DMS 273 treated with DMSO at 0.1 percent for 48 hours (cell line): Measurements from ENCODE around the gene PRRT3.
"Not testable (repeated sequence)": the region's sequence is repeated elsewhere in the genome, so short reads cannot be mapped to it uniquely, and the experiment has no call there.

Experiments
- DNase-seq: peaks from one replicate; lab custom pipeline; 2025; lab: John Stamatoyannopoulos, UW

Gene PRRT3

GRCh38 chr3:9917820-9918219, 34.4 kb downstream of the PRRT3 start:
- no peak for DNase-seq

GRCh38 chr3:9916734-9917680, 35.2 kb downstream of the PRRT3 start, which contains the start of gene IL17RC:
TSS of gene IL17RC (plus strand) at chr3:9917098. CDS start at chr3:9917316, 218 bp downstream.
- peak; percentile 89 for DNase-seq

- peak; percentile 71 for DNase-seq
Measured at GRCh38 chr3:9916346-9916733, 35.9 kb downstream of the PRRT3 start.

- DNase-seq = no peak
Measured at GRCh38 chr3:9915254-9916141, 36.7 kb downstream of the PRRT3 start.

- no peak for DNase-seq
Measured at GRCh38 chr3:9914559-9915253, 37.5 kb downstream of the PRRT3 start.

- no peak for DNase-seq
Measured at GRCh38 chr3:9914011-9914410, 38.2 kb downstream of the PRRT3 start.

GRCh38 chr3:9913601-9914000, 38.6 kb downstream of the PRRT3 start:
- DNase-seq = no peak

GRCh38 chr3:9912294-9912935, 39.8 kb downstream of the PRRT3 start:
- DNase-seq = no peak

GRCh38 chr3:9911863-9912262, 40.3 kb downstream of the PRRT3 start:
- DNase-seq = no peak

- no peak for DNase-seq
Measured at GRCh38 chr3:9909221-9910013, 42.8 kb downstream of the PRRT3 start.

GRCh38 chr3:9908286-9908685, 43.9 kb downstream of the PRRT3 start:
- no peak for DNase-seq

- DNase-seq = no peak
Measured at GRCh38 chr3:9906480-9906879, 45.7 kb downstream of the PRRT3 start.

GRCh38 chr3:9903904-9904303, 48.3 kb downstream of the PRRT3 start:
- DNase-seq = no peak

GRCh38 chr3:9903238-9903624, 49.0 kb downstream of the PRRT3 start:
- DNase-seq = no peak

GRCh38 chr3:9902372-9903237, 49.6 kb downstream of the PRRT3 start, which contains the start of gene IL17RE:
TSS of gene IL17RE (plus strand) at chr3:9902848. CDS start at chr3:9902933, 85 bp downstream.
- no peak for DNase-seq

GRCh38 chr3:9901967-9902366, 50.2 kb downstream of the PRRT3 start:
- DNase-seq = no peak

- DNase-seq = not testable (repeated sequence)
Measured at GRCh38 chr3:9900965-9901415, 51.2 kb downstream of the PRRT3 start.

- DNase-seq = no peak
Measured at GRCh38 chr3:9899289-9899791, 52.9 kb downstream of the PRRT3 start.
